Limb (tissue), 2 donors: ENCODE measurements around the gene VCX2.
"Not testable (repeated sequence)": the region's sequence is repeated elsewhere in the genome, so short reads cannot be mapped to it uniquely, and the experiment has no call there.

ENCODE experiments used
- DNase-seq, 2 donors: peaks; one replicate each; pipeline ENCODE4 v3.0.0-alpha.2; 2016; ENCODE audit errors: extremely low spot score in 2 of 2

Gene VCX2

GRCh38 chrX:8122538-8122937, 48.5 kb downstream of the VCX2 start:
- no peak for DNase-seq

DNA sequence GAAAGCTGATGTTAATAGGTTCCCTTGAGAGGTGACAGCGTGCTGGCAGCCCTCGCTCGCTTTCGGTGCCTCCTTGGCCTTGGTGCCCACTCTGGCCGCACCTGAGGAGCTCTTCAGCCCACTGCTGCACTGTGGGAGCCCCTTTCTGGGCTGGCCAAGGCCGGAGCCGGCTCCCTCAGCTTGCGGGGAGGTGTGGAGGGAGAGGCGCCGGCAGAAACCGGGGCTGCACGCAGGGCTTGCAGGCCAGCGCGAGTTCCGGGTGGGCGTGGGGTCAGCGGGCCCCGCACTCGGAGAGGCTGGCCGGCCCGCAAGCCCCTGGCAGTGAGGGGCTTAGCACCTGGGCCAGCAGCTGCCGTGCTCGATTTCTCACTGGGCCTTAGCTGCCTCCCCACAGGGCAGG, 49.7 kb downstream of the VCX2 start:
- DNase-seq, result not testable (repeated sequence)
